GM18870 (cell line): ENCODE measurements around the gene EDN2.

Experiments used
- ATAC-seq: cut with Tn5 transposase; IDR thresholded peaks from one replicate; pipeline ENCODE4 v1.9.1; 2021; ENCODE audit warnings: moderate library complexity; ENCODE audit not compliant: unreplicated experiment

EDN2 gene

GRCh38 chr1:41440321-41441085 is 44.0 kb downstream of the EDN2 start:
- ATAC-seq, result no peak

GRCh38 chr1:41439234-41439633 is 45.2 kb downstream of the EDN2 start:
- ATAC-seq, result no peak

- no peak for ATAC-seq
Observed at GRCh38 chr1:41438711-41439110, 45.8 kb downstream of the EDN2 start.

- ATAC-seq, result no peak
Observed at GRCh38 chr1:41437011-41437355, 47.5 kb downstream of the EDN2 start.

- no peak for ATAC-seq
Observed at GRCh38 chr1:41436281-41437010, 48.0 kb downstream of the EDN2 start.

- no peak for ATAC-seq
Observed at GRCh38 chr1:41435570-41436178, 48.8 kb downstream of the EDN2 start.

- ATAC-seq, result no peak
Observed at GRCh38 chr1:41434748-41435449, 49.6 kb downstream of the EDN2 start.

GRCh38 chr1:41434306-41434705 is 50.2 kb downstream of the EDN2 start:
- ATAC-seq, result no peak

GRCh38 chr1:41433501-41433900 is 51.0 kb downstream of the EDN2 start:
- no peak for ATAC-seq

- ATAC-seq, result no peak
Observed at GRCh38 chr1:41432481-41433280, 51.8 kb downstream of the EDN2 start.

- ATAC-seq, result no peak
Observed at GRCh38 chr1:41431490-41432350, 52.8 kb downstream of the EDN2 start.

GRCh38 chr1:41430582-41430981 is 53.9 kb downstream of the EDN2 start:
- ATAC-seq, result no peak

GRCh38 chr1:41430069-41430468 is 54.4 kb downstream of the EDN2 start:
- no peak for ATAC-seq

- ATAC-seq, result no peak
Observed at GRCh38 chr1:41429641-41430035, 54.8 kb downstream of the EDN2 start.
